Upper lobe of left lung (tissue), 6 donors: ENCODE results near the gene CYB561. TPM values are rescaled to one million over a fixed set of nuclear protein-coding genes. Genes with fewer than 3 reads are reported as not detected.

ENCODE experiments used
- ATAC-seq, 2 donors: fragments of 200-7000 bp; cut with Tn5 transposase; one replicate each; pipeline ENCODE4 v1.9.1; 2022; ENCODE audit warnings: mild to moderate bottlenecking in 2 of 2, moderate library complexity in 2 of 2; ENCODE audit not compliant: low FRiP score in 2 of 2
- DNase-seq, 2 donors: peaks; one replicate each; pipeline ENCODE4 v3.0.0-alpha.2; 2019 to 2020
- H3K27ac ChIP-seq, 4 donors: fragments of 200-600 bp; sonication (generic); one replicate each; pipeline ENCODE4 v1.5.1; 2016 to 2019
- H3K27me3 ChIP-seq, 4 donors: fragments of 200-600 bp; sonication (generic); one replicate each; pipeline ENCODE4 v1.5.1; 2017 to 2019
- H3K36me3 ChIP-seq, 4 donors: fragments of 200-600 bp; sonication (generic); one replicate each; pipeline ENCODE4 v1.5.1; 2016 to 2019
- H3K4me1 ChIP-seq, 4 donors: fragments of 200-600 bp; sonication (generic); one replicate each; pipeline ENCODE4 v1.5.1; 2018 to 2019
- H3K4me3 ChIP-seq, 4 donors: fragments of 200-600 bp; sonication (generic); one replicate each; pipeline ENCODE4 v1.5.1; 2017 to 2019; ENCODE audit warnings: mild to moderate bottlenecking in 2 of 4, moderate library complexity in 1 of 4
- H3K9me3 ChIP-seq, 4 donors: fragments of 200-600 bp; sonication (generic); one replicate each; pipeline ENCODE4 v1.5.1; 2018 to 2019
- EP300 ChIP-seq, 4 donors: sonication (generic); formaldehyde crosslinking; IDR thresholded peaks; one replicate each; pipeline ENCODE4 v1.5.1; 2017; ENCODE audit warnings: antibody characterized with exemption in 4 of 4, control low read depth in 2 of 4
- POLR2A ChIP-seq, 4 donors: fragments of 450-650 bp; IDR thresholded peaks; one replicate each; pipeline ENCODE4 v1.5.1; 2016 to 2017; ENCODE audit warnings: antibody characterized with exemption in 4 of 4, mild to moderate bottlenecking in 2 of 4
- POLR2AphosphoS5 ChIP-seq, 2 donors: sonication (generic); formaldehyde crosslinking; IDR thresholded peaks; one replicate each; pipeline ENCODE4 v1.5.1; 2017; ENCODE audit warnings: antibody characterized with exemption in 2 of 2
- WGBS, 2 donors: methylation state at CpG; one replicate each; pipeline ENCODE4 v1.1.5; 2017 to 2018; 5-methylcytosine and 5-hydroxymethylcytosine counted together
- total RNA-seq, 6 donors: library from RNA; depleted of rRNA in 4 of 6; stranded (reverse); fragments of >200 nt in 4 of 6; gene quantifications; one replicate each; pipeline versions ENCODE4 v1.1.0 to v1.2.1, GENCODE V29; 2016 to 2021
- TF ChIP-seq, protein P1 (sequence below), 6 experiments: fragments of 450-650 bp in 4 of 6; fragments of 200-600 bp in 2 of 6; sonication (generic) in 2 of 6; IDR thresholded peaks; one replicate each; pipeline ENCODE4 v1.5.1; 2016 to 2019; ENCODE audit warnings: antibody characterized with exemption in 6 of 6
- donor health status: DM: no; HTN: no; CAD: no; lungs with moderate emphysema.
- donor health status: DM: no; HTN: yes; CAD: no; lungs with severe emphysema.

The CYB561 gene
- total RNA-seq, 6 donors from 2014 or later = 53.7 to 124 (median 64.4) TPM

DNA sequence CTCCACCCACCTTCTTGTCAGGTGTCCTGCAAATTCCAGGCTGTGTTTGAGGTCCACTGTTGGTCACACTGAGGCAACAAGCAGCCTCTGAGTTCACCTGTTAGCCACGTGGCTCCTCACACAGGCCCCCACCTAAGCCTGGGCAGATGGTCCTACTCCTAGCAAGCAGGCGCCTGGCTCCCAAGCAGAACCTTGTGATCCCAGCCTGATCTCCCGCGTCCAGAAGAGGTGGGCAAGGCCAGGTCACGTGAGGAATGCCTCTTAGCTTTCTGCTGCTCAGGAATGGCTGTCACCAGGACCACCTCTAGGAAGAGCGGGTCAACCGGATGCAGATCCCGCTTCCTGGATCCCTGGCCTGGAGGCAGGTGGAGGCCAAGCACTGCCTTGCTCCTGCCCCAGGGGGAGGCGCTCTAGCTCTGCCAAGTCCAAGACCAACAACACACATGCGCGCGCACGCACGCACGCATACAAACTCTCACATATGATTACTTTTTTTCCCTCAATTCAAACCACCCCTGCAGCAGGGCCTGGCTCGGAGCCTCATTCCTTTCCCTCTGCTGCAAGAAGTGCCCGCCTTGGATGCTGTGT is 9.5 kb downstream of the CYB561 start:
- WGBS, 2 donors = 83 to 93% methylated on average over 14 to 17 of the region's 17 CpGs
- DNase-seq (no peak), ATAC-seq (no peak)
- TF ChIP-seq, protein P1, sequence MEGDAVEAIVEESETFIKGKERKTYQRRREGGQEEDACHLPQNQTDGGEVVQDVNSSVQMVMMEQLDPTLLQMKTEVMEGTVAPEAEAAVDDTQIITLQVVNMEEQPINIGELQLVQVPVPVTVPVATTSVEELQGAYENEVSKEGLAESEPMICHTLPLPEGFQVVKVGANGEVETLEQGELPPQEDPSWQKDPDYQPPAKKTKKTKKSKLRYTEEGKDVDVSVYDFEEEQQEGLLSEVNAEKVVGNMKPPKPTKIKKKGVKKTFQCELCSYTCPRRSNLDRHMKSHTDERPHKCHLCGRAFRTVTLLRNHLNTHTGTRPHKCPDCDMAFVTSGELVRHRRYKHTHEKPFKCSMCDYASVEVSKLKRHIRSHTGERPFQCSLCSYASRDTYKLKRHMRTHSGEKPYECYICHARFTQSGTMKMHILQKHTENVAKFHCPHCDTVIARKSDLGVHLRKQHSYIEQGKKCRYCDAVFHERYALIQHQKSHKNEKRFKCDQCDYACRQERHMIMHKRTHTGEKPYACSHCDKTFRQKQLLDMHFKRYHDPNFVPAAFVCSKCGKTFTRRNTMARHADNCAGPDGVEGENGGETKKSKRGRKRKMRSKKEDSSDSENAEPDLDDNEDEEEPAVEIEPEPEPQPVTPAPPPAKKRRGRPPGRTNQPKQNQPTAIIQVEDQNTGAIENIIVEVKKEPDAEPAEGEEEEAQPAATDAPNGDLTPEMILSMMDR (IDR thresholded peaks at IDR 0.05) = no peak
- TF ChIP-seq POLR2AphosphoS5 (IDR thresholded peaks at IDR 0.05) (no peak), POLR2A (IDR thresholded peaks at IDR 0.05) (no peak), EP300 (IDR thresholded peaks at IDR 0.05) (no peak)
- no peaks in the 10 kb centered on the region for H3K9me3 ChIP-seq
- peak overlapping the region in 2 of 4 donors; percentile 42 to 81 for H3K27ac ChIP-seq
- H3K4me3 ChIP-seq = no peak overlapping the region
- no peaks in the 10 kb centered on the region for H3K27me3 ChIP-seq
- H3K36me3 ChIP-seq = peaks cover 0 to 6% (median 0%) of the 10 kb centered on the region in 4 donors
- peaks cover 81 to 98% (median 93%) of the 10 kb centered on the region in 4 donors for H3K4me1 ChIP-seq

DNA sequence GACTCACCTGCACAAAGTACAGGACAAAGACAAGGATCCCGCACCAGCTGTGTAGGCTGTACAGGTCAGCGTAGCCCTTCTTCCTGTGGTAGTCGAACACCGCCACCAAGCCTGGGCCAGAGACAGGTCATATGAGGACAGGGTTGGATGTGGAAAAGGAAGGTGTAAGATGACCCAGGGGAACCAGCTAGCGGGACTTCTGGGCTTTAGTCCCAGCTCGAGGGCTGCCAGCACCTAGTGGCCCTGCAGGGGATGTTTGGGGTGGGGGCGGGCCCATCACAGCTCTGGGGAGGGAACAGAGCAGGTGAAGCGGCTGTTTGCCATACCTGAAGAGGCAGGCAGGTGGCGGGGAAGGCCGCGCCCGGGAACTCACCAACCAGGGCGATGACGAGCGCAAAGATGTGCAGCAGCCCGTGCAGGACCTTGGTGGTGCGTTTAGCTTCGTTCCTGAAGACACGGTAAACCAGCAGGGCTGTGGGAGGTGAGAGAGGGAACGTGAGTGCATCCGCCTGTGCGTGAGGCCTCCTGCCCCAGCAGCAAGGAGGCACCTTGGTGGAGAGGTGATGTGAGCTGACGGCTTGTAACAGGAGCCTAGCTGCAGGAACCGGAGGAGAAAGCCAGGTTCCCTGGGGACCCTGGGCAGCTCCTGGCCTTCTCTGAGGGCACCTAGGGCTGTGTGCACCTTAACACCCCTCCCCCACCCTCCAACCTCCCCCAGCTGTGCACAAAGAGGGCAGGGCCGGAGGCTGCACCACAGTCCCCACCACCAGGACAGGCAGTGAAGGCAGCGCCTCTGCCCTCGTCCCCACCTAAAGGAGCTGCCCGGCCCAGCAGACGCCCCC is 10.2 kb downstream of the CYB561 start:
- Histone ChIP-seq H3K4me1 (peaks cover 76 to 99% (median 92%) of the 10 kb centered on the region in 4 donors), H3K27me3 (no peaks in the 10 kb centered on the region), H3K4me3 (no peak overlapping the region), H3K27ac (peak overlapping the region; percentile 59 to 81 (median 78)), H3K9me3 (no peaks in the 10 kb centered on the region), H3K36me3 (peaks cover 0 to 6% (median 0%) of the 10 kb centered on the region in 4 donors)
- ATAC-seq (peak in 1 of 2 donors; percentile 2), DNase-seq (peak; percentile 57 to 85)
- TF ChIP-seq, protein P1 (IDR thresholded peaks at IDR 0.05) = peak in 3 of 6 experiments; percentile 21 to 34 (median 28)
- TF ChIP-seq EP300 (IDR thresholded peaks at IDR 0.05) (no peak), POLR2AphosphoS5 (IDR thresholded peaks at IDR 0.05) (no peak), POLR2A (IDR thresholded peaks at IDR 0.05) (no peak)
- WGBS, 2 donors = 78 to 82% methylated on average over 22 to 27 of the region's 29 CpGs

DNA sequence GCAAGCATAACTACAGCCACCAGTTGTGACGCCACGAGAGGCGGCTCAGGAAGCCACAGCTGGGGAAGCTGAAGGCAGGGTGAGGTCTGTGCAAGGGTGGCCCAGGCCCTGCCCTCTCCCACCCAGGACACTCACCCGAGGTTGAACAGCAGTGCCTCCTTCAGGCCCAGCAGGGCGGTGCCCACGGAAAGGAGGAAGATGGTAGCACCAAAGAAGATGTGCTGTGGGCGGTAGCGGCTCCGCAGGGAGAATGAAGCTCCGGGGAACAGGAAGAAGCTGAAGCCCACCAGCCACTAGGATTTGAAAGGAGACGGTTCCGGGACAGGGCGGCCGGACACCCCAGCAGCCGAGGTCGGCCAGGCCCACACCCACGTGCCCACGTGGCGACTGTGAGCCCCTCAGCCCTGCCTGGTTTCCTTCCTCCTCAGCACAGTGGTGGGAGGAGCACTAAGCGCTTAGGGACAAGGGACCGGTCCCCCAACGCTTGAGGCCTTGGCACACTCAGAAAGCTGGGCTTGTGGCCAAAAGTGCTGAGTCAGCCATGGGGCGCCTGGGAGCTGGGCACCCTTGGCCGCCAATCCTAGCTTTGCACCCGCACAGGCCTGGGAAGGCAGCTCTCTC is 11.0 kb downstream of the CYB561 start:
- peaks cover 67 to 91% (median 83%) of the 10 kb centered on the region in 4 donors for H3K4me1 ChIP-seq
- peak in 1 of 2 donors; percentile 92 for DNase-seq
- peaks cover 0 to 6% (median 0%) of the 10 kb centered on the region in 4 donors for H3K36me3 ChIP-seq
- H3K4me3 ChIP-seq = no peak overlapping the region
- TF ChIP-seq POLR2AphosphoS5 (IDR thresholded peaks at IDR 0.05) (peak in 1 of 2 donors; percentile 40), EP300 (IDR thresholded peaks at IDR 0.05) (no peak), POLR2A (IDR thresholded peaks at IDR 0.05) (no peak)
- TF ChIP-seq, protein P1 (IDR thresholded peaks at IDR 0.05) = peak in 4 of 6 experiments; percentile 14 to 44 (median 36)
- H3K27me3 ChIP-seq = no peaks in the 10 kb centered on the region
- H3K27ac ChIP-seq = peak overlapping the region; percentile 59 to 81 (median 78)
- H3K9me3 ChIP-seq = no peaks in the 10 kb centered on the region
- WGBS, 2 donors = 19 to 64% methylated on average over 9 to 24 of the region's 25 CpGs
- peak; percentile 17 to 83 for ATAC-seq

DNA sequence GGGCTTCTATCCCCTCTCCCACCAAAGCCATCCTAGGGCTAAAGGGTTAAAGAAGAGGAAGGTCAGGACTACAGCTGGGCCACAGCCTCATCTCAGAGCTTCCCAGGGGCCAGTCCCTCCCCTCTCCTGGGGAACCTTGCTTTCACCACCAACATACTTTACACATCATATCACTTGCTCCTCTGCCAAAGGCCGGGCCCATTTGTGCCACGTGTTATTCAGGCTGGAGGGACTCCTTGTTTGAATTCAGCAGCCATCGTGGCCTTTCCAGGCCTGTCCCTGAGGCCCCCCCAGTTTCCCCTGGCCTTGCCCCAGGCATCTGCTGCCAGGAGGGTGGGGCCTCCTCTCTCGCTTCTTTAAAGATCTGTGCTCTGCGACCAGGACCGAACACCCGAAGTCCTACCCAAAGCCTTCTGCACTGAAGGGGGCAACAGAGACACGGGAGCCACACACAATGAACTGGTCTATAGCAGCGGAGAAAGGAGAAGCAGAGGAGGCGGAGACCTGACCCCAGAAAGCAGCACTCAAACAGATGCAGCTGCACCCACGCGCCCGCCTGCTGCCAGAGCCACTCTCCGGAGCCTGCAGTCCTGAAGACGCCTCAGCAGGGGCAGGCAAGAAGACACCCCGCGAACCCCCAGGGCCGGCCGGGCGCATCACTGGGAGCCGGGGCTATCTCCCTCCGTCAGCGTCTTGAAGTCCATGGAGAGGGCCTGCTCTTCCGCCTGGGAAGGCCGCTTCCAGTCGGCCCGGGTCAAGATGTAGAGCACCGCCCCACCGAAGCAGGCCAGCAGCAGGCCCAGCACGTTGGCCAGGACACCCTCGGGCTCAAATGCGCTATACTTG is 12.1 kb downstream of the CYB561 start:
- Histone ChIP-seq H3K9me3 (no peaks in the 10 kb centered on the region), H3K36me3 (peaks cover 0 to 6% (median 0%) of the 10 kb centered on the region in 4 donors), H3K4me1 (peaks cover 60 to 80% (median 73%) of the 10 kb centered on the region in 4 donors), H3K4me3 (no peak overlapping the region), H3K27ac (peak overlapping the region; percentile 64 to 81 (median 78)), H3K27me3 (no peaks in the 10 kb centered on the region)
- WGBS, 2 donors = 30 to 55% methylated on average over 8 to 19 of the region's 32 CpGs
- TF ChIP-seq, protein P1 (IDR thresholded peaks at IDR 0.05) = no peak
- TF ChIP-seq POLR2AphosphoS5 (IDR thresholded peaks at IDR 0.05) (no peak), POLR2A (IDR thresholded peaks at IDR 0.05) (no peak)
- peak in 1 of 2 donors; percentile 87 for ATAC-seq
- DNase-seq = peak; percentile 43 to 85
